AG04450 (cell line): ENCODE data around the gene TBL2. TPM values are rescaled to one million over a fixed set of nuclear protein-coding genes. Genes with fewer than 3 reads are reported as not detected.
"Not testable (repeated sequence)": the region's sequence is repeated elsewhere in the genome, so short reads cannot be mapped to it uniquely, and the experiment has no call there.

Experiments
- CTCF ChIA-PET: fragments of 300-600, 350-600 bp; formaldehyde crosslinking; extraction: SDS; loops from one replicate; lab custom pipeline; 2022; ENCODE audit warnings: antibody characterized with exemption, inconsistent platforms; lab: Charles Lee
- POLR2A ChIA-PET: fragments of 350-600 bp; formaldehyde crosslinking; extraction: SDS; loops from one replicate; lab custom pipeline; 2021; ENCODE audit warnings: antibody characterized with exemption, inconsistent platforms; lab: Yijun Ruan, JAX
- DNase-seq: peaks from one replicate; pipeline ENCODE4 v3.0.0-alpha.2; 2011; ENCODE audit warnings: low read depth, low spot score
- H3K27ac ChIP-seq: one replicate; pipeline ENCODE4 v1.5.1; 2012; ENCODE audit warnings: low read depth, low read length, control low read depth
- H3K27me3 ChIP-seq: one replicate; pipeline ENCODE4 v1.6.0; 2012; ENCODE audit warnings: low read length; ENCODE audit not compliant: control insufficient read depth, insufficient read depth
- H3K4me3 ChIP-seq: 2 replicates; pipeline ENCODE4 v1.5.1; 2011; ENCODE audit warnings: mild to moderate bottlenecking, low read depth, low read length, control low read depth
- H3K9me3 ChIP-seq: 2 replicates; pipeline ENCODE4 v1.5.1; 2012; ENCODE audit warnings: low read length; ENCODE audit not compliant: control insufficient read depth, insufficient read depth
- polyA plus RNA-seq: library from polyadenylated mRNA; depleted of rRNA; stranded (reverse); fragments of >200 nt; gene quantifications from 2 replicates; pipeline ENCODE4 v1.2.3, GENCODE V29; 2011
- TF ChIP-seq, protein P1 (sequence below): IDR thresholded peaks from 2 replicates; pipeline ENCODE4 v1.5.1; 2011; ENCODE audit warnings: low read depth, low read length, control low read depth, inconsistent platforms

The TBL2 gene
- polyA plus RNA-seq, 1 experiment = 34.7 TPM

DNA sequence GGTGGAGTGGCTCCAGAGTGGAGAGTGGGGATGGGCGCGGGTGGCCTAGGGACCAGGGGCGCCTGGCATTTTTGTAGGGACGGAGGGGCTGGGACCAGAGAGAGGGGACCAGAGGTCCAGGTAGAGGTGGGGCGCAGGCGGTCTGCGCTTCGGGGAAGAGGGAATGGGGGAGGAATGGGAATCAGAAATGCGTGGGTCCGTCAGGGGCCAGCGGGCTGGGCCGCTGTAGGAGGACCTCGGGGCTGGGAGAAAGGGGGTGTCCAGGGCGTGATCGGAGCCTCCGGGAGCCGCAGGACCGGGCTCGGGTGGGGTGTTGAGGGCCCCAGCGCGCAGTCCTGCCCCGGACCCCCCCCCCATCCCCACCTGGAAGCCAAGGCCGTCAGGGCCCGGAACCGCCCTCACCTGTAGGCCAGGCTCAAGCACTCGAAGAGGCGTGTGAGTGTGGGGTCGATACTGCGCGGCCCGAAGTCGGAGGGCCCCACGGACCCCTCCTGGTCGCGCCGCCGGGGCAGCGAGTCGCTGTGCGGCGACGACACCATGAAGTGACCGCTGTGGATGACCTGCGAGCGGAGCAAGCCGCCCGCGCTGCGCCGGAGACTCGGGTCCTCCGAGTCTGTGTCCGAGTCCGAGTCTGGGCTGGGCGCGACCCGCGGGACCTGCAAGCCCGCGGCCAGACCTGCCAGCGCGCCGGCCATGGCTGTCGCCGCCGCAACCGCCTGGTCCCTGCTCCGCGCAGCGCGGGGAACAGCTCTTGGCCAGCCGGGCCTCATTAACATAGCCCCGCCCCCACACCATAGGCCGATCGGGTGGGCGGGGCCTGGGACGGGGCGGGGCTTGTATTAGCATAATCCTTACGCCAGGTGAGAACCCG lies 45.7 kb upstream of the TBL2 start, which contains the start of gene MLXIPL:
Gene MLXIPL, minus strand, starts transcription at position 725 of the 871 bp plus-strand sequence. Its CDS starts 30 bp downstream, at position 695.
- Histone ChIP-seq H3K4me3 (peak within 1 kb of the TSS; percentile 29; the same call in 1 of the 2 replicates), H3K9me3 (no peaks in the 10 kb centered on the region), H3K27ac (no peak within 1 kb of the TSS), H3K27me3 (peaks cover 54% of the 10 kb centered on the region)
- CTCF ChIA-PET = no interaction called here
- POLR2A ChIA-PET = no interaction called here
- TF ChIP-seq, protein P1, sequence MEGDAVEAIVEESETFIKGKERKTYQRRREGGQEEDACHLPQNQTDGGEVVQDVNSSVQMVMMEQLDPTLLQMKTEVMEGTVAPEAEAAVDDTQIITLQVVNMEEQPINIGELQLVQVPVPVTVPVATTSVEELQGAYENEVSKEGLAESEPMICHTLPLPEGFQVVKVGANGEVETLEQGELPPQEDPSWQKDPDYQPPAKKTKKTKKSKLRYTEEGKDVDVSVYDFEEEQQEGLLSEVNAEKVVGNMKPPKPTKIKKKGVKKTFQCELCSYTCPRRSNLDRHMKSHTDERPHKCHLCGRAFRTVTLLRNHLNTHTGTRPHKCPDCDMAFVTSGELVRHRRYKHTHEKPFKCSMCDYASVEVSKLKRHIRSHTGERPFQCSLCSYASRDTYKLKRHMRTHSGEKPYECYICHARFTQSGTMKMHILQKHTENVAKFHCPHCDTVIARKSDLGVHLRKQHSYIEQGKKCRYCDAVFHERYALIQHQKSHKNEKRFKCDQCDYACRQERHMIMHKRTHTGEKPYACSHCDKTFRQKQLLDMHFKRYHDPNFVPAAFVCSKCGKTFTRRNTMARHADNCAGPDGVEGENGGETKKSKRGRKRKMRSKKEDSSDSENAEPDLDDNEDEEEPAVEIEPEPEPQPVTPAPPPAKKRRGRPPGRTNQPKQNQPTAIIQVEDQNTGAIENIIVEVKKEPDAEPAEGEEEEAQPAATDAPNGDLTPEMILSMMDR = no peak
- DNase-seq = no peak

DNA sequence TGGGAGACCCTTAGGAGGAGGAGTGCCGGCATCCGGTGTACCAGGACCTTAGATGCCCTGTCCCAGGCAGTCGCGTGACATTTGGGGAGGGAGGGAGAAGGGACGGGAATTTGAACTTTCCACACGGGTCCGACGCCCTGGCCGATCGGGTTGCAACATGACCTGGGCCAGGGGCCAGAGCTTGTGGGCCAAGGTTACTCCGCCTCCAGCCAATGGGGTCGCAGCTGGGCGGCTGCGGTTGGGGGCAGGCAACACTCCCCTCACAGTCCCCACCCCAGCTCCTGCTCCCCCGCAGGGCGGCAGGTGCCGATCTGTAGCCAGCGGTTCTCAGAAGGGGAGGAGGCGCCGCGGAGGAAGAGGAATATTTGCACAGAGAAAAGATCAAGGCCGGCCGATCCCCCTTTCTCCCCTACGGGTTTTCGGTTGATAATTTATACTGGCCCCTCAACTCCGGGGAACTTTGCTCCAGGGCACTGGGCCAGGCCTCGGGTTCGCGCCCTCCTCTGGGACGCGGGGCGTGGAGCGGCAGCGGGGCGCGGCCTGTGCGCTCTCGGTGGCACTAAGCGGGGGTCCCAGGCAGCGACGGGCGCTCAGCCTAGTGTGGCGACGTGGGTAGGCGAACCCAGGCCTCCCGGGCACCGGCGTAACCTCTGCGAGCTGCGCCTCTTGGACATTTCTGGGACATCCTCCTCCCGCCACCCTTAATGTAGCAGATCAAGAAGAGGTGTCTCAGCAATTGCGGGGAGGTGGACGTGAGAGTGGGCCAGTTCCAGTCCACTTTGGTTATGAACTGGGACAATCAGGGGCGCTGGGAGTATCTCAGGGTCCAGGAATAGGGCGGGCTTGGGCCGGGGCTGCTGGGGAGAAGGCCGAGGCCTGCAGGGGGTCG lies 44.8 kb upstream of the TBL2 start:
- H3K4me3 ChIP-seq = no peak overlapping the region
- POLR2A ChIA-PET = no interaction called here

DNA sequence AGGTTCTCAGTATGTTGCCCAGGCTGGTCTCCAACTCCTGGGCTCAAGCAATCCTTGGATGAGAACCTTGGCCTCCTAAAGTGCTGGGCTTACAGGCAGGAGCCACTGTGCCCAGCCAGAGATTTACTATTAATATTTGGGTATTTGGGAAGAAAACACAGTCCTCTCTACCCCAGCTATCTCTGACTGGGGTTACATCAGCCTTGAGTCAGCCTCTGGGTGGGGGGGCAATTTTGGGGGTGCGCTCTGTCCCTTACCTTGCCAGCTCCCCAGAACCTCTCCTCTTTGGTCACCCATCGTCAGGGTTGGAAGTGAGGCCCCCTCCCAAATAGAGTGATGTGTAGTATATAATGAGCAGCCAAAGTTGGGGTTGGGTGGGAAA lies 44.1 kb upstream of the TBL2 start:
- POLR2A ChIA-PET = no interaction called here
- CTCF ChIA-PET = interaction anchor here (1.6 kb wide), 1 partner anchor 103 kb away, joined by 4 read pairs; no protein-coding TSS in a partner anchor
- Histone ChIP-seq H3K27ac (no peak overlapping the region), H3K4me3 (no peak overlapping the region), H3K9me3 (no peaks in the 10 kb centered on the region), H3K27me3 (peaks cover 45% of the 10 kb centered on the region)
- TF ChIP-seq, protein P1 = no peak
- no peak for DNase-seq

More for the DNA sequence above, 44.8 kb upstream of the TBL2 start:
- CTCF ChIA-PET = no interaction called here
- TF ChIP-seq, protein P1 = no peak
- peaks cover 48% of the 10 kb centered on the region for H3K27me3 ChIP-seq
- H3K27ac ChIP-seq = no peak overlapping the region
- DNase-seq = no peak
- no peaks in the 10 kb centered on the region for H3K9me3 ChIP-seq

DNA sequence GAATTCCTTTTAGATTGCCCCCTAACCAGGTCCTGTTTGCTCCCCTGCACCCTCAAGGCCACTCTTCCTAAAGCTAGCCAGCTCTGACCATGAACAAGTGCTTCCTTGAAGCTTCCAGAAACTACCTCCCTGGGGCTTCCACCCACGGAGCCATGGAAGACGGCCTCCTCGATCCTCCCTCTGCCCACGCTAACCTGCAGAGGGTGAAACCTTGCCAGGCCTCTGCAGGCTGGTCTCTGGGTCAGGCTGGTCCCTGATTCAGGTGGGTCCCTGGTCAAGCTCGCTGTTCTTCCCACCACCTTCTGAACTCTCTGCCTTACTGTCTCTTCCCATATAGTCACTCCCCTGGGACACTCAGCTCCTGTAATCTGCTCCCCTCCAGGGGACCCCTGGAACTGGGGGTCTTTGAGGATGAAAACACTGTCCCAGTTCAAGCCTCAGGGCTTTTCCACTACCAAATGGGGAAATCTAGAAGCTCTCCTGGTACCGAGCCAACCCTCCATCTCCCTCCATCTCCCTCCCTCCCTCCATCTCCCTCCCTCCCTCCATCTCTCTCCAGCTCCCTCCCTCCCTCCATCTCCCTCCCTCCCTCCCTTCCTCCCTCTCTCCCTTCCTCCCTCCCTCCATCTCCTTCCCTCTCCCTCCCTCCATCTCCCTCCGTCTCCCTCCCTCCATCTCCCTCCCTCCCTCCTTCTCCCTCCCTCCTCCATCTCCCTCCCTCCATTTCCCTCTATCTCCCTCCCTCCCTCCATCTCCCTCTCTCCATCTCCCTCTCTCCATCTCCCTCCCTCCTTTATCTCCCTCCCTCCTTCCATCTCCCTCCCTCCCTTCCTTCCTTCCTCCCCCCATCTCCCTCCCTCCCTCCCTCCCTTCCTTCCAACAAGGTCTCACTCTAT lies 43.0 kb upstream of the TBL2 start:
- TF ChIP-seq, protein P1 = no peak
- DNase-seq = no peak
- no peak overlapping the region for H3K4me3 ChIP-seq
- no peak overlapping the region for H3K27ac ChIP-seq
- POLR2A ChIA-PET = interaction anchor here (0.6 kb wide), 1 partner anchor 213 kb away, joined by 3 read pairs; no protein-coding TSS in a partner anchor
- CTCF ChIA-PET = interaction anchor here (1.6 to 7.0 kb wide), 2 partner anchors 14 to 104 kb away, joined by 4 to 50 read pairs; no protein-coding TSS in a partner anchor
- H3K27me3 ChIP-seq = peaks cover 42% of the 10 kb centered on the region
- H3K9me3 ChIP-seq = no peaks in the 10 kb centered on the region

DNA sequence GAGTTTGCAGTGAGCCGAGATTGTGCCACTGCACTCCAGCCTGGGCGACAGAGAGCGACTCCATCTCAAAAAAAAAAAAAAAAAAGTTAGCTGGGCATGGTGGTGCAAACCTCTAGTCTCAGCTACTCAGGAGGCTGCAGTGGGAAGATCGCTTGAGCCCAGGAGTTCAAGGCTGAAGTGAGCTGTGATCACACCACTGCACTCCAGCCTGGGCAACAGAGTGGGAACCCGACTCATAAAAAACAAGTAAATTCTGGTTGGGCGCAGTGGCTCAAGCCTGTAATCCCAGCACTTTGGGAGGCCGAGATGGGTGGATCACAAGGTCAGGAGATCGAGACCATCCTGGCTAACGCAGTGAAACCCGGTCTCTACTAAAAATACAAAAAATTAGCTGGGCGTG lies 41.0 kb upstream of the TBL2 start:
- H3K27ac ChIP-seq, H3K4me3 ChIP-seq, POLR2A ChIA-PET, H3K9me3 ChIP-seq, DNase-seq: not testable (repeated sequence)
- peaks cover 29% of the 10 kb centered on the region for H3K27me3 ChIP-seq
- CTCF ChIA-PET = interaction anchor here (1.3 to 7.0 kb wide), 2 partner anchors 10 to 12 kb away, joined by 3 to 50 read pairs; no protein-coding TSS in a partner anchor
